Cardiac septum (tissue), 1 donor: Measurements from ENCODE around the gene NLRC5. TPM values are rescaled to one million over a fixed set of nuclear protein-coding genes. Genes with fewer than 3 reads are reported as not detected.
"Not testable (repeated sequence)": the region's sequence is repeated elsewhere in the genome, so short reads cannot be mapped to it uniquely, and the experiment has no call there.

ENCODE experiments used
- DNase-seq: peaks from one replicate; pipeline ENCODE4 v3.0.0-alpha.2; 2020; ENCODE audit warnings: low spot score
- intact Hi-C: fragments of 100-400 bp; cut with DNase I; formaldehyde crosslinking; loops from one replicate; pipeline ENCODE4 v1.14.0; 2022
- total RNA-seq: library from RNA; stranded (reverse); fragmentation: NEBNext Ultra II Directional; extraction: Animal tissue kit (Norgen Biotek cat#: 25700); gene quantifications from one replicate; pipeline ENCODE4 v1.2.1, GENCODE V29; 2021
- donor health status: DM: no; HTN: no; CAD: no.

The NLRC5 gene
- total RNA-seq, 1 donor from 2014 or later: 12.7 TPM

DNA sequence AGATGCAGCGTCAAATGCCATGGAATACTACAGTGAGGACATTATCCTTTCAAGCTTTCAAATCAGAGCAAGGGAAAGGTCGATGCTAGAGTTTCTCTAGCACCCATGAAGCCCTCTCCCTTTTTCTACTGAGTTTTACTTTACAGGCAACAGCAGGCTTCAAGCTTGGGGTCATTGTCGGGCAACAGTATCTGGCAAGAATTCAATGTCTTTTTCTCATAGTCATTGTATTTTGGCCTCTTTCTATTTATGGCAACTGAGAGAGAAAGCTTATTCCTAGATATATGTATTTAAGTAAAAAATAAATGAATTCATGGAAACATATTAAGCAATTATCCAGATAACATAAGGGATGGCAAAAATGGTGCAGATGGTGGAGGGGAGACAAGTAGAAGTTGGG is 28.0 kb upstream of the NLRC5 start:
- intact Hi-C loops: loop anchor here (5.0 kb wide), 1 partner anchor 86 kb away; no protein-coding TSS in a partner anchor

DNA sequence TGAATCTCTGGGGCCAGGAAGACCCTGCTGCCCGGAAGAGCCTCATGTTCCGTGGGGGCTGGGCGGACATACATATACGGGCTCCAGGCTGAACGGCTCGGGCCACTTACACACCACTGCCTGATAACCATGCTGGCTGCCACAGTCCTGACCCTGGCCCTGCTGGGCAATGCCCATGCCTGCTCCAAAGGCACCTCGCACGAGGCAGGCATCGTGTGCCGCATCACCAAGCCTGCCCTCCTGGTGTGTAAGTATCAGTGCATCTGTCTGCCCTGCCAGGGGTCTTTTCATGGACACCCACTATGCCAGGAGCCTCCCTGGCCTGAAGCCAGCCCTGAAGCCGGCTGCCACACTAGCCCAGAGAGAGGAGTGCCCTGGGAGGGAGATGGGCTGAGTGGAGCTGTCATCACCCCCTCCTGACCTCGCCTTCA is 27.5 kb upstream of the NLRC5 start, which contains the start of gene CETP:
Gene CETP, plus strand, starts transcription at position 100 of the 431 bp plus-strand sequence. Its CDS starts 30 bp downstream, at position 130.
- DNase-seq: no peak
- intact Hi-C loops: loop anchor here (5.0 kb wide), 1 partner anchor 85 kb away; no protein-coding TSS in a partner anchor

More for the DNA sequence above, 28.0 kb upstream of the NLRC5 start:
- no peak for DNase-seq

DNA sequence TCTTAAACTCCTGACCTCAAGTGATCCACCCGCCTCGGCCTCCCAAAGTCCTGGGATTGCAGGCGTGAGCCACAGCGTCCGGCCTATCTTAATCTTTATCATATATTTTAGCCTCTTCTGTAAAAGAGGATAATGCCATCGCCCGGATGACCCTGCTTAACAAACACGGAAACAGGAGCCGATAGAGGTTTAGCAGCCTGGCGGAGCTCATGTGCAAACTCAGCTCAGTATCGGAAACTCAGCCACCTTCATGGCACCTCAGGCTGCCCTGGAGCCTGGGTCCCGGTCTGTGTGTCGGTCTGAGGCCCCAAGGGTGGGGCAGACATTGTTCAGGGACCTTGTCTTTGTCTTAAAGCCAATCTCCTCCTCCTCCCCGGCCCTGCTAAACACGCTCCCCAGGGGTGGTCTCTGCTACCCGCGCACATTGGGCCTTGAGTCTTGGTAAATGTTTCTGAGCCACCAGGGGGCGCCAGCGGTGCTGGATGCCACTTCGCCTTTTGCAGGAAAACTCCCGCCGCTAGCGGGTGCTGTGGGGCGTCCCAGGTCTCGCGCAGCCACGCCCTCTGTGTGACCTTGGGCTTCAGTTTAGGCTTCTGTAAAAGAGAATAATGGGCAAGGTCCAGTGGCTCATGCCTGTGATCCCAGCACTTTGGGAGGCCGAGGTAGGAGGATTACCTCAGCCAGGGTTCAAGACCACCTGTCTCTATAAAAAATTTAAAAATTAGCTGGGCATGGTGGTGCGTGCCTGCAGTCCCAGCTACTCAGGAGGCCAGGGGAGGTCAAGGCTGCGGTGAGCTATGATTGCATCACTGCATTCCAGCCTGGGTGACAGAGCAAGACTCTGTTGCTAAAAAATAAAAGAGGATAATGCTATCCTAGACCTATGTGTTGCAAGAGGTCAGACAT is 24.9 kb upstream of the NLRC5 start:
- intact Hi-C loops: loop anchor here (5.0 kb wide), 1 partner anchor 83 kb away; no protein-coding TSS in a partner anchor
- peak; percentile 96 for DNase-seq

DNA sequence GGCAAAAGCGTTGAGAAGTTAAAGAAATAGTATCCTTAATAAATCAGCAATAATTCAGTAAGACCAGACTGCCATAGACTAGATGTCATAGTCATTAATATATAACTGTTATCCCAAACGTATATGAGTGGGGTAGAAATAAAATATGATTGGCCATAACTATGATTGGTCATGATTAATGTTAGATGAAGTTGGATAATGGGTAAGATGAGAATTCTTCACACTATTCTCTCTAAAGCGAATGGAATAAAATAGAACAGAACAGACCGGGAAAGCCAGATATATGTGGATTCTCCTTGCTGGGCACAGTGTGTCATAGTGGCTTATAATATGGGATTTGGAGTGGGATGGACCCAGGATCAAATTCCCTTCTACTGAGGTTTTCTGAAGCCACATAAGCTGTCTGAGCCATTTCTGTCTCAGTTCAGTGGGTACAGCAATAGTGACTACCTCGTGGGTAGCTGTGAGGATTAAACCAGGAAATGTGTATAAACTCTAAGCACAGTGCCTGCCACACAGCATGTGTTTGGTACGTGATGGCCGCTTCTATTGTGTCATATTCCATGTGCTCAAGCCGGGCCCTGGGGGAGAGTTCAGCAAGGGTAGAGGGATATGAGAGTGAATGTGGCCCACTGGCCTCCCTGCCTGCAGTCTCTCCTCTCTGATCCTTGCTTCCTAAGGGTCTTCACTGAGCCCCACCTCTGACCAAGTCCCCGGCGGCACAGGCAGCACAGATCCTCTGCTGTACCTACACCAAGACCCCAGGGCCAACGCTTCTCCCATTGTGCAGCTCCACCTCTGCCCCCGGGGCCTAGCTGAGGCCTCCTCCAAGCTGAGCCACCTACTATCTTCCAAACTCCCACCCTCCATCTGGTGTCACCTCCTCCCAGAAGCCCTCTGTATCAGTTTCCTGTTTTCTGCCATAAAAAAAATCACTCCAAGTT is 23.9 kb upstream of the NLRC5 start:
- no peak for DNase-seq
- intact Hi-C loops: no loop called here

DNA sequence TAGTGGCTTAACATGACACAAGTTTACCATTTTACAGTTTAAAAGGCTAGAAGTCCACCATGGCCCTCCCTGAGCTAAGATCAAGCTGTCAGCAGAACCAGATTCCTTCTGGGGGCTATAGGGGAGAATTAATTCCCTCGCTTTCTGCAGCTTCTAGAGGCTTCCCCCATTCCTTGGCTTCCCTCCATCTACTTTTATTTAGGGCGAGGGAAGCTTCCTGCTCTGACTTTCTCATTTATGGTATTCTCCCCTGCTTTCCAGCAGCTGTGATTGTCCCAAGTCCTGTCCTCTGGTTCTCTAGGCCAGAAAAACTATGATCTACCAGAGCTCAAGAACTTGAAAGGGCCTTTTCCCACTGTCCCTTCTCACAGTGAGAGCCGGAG is 23.3 kb upstream of the NLRC5 start:
- intact Hi-C loops: no loop called here

DNA sequence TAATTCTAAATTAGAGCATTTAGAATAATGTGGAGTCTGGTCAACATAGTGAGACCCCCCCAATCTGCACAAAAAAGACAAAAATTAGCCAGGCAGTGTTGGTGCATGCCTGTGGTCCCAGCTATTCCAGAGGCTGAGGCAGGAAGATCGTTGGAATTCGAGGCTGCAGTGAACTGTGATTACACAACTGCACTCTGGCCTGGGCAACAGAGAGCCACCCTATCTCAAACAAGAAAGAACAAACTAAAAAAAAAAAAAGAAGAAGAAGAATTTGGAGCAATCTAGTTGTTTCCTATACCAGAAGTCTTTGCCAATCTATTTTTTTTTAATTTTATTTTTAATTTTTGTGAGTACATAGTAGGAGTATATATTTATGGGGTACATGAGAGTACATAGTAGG is 21.6 kb upstream of the NLRC5 start:
- DNase-seq: no peak
- intact Hi-C loops: no loop called here

More for the DNA sequence above, 23.3 kb upstream of the NLRC5 start:
- no peak for DNase-seq

DNA sequence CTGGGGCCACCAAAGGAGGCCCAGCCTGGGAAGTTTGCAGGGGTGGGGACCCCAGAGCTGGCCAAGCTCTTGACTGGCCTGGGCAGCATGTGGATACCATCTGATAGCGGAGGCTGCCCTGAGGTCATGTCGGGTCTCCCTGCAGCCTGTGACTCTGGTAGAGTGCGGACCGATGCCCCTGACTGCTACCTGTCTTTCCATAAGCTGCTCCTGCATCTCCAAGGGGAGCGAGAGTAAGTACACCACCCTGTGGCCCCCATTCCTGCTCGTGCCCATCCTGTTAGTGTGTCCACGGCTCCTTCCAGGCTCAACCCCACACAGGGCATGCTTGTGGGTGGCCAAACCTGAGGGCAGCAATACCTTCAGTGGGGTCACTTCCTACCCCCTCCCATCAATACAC is 19.6 kb upstream of the NLRC5 start:
- intact Hi-C loops: no loop called here
- DNase-seq: no peak

DNA sequence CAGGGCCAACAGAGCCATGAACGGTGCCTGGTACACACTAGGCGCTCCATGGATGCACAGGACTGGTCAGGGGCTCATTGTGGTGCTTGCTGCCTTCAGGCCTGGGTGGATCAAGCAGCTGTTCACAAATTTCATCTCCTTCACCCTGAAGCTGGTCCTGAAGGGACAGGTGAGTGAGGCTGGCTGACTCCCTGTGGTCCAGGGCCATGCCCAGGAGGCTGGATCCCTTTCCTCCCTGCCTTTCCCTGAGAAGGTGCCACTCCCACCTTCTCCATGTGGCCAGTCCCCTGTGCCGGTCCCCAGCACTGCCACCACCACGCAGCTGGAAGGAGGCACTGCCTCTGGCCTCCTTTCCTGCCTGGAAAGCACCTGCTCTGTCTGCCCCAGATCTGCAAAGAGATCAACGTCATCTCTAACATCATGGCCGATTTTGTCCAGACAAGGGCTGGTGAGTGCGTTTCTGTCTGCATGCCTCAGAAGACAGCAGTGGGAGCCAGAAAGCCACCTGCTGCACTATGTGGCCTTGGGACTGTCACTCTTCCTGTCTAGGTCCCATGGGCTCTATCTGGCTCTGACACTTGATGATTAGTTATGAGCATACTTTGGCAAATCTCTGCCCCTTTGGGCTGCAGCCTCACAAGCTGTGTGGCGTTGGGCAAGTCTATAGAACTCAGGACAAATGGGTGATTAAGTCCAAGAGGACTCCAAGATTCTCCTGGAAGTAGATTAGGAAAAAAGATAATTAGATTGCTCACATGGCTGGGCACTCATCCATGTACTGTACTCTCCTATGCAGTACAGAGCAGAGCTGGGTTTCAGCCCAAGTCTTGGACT is 18.2 kb upstream of the NLRC5 start:
- intact Hi-C loops: no loop called here
- no peak for DNase-seq

DNA sequence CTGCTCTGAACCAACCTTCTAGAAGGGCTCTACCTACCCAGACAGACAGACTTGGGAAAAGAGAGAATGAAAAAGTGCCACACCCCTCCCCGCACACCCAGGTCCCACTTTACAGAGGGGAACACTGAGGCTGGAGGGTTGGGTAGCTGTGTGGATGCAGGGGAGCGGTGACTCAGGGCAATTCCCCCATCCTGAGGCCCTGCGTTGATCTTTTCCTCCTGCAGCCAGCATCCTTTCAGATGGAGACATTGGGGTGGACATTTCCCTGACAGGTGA is 17.7 kb upstream of the NLRC5 start:
- intact Hi-C loops: no loop called here
- no peak for DNase-seq

DNA sequence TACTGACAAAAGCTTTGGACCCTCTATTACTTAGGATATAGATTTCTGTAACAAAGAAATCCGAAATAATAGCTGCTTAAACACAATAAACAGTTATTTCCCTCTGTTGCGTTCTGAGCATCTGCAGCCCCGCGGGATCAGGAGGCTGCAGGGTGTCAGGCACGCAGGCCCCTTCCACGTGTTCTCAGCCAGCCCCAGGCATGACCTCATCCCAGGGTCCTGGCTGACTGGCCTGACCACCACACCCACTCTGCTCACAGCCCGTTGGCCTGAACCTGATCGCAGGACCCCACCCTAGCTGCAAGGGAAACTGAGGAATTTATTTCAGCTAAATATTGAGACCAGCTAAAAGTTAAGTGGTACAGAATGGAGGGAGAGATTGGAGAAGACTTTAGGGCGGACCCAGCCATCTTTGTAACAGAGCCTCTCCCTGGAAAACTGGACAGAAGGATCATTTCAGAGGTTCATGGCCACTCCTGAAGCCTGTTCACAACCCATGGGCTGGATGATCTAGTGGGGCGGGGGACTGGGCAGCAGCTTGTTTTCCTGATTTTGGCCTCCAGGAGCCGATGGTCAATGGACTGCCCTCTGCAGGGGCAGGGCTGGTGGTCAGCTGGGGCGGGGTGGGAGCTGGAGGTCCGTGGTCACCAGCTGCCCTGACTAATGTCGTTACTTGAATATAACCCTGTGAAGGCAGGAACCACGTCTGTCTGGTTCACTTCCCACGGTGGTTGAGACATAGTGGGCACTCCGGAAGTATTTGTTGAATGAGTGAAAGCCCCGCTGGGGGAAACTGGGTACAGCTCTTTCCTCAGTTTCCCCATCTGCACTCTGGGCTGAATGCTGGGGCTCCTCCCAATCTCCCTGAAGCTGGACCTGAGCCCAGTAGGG is 16.7 kb upstream of the NLRC5 start:
- intact Hi-C loops: no loop called here

DNA sequence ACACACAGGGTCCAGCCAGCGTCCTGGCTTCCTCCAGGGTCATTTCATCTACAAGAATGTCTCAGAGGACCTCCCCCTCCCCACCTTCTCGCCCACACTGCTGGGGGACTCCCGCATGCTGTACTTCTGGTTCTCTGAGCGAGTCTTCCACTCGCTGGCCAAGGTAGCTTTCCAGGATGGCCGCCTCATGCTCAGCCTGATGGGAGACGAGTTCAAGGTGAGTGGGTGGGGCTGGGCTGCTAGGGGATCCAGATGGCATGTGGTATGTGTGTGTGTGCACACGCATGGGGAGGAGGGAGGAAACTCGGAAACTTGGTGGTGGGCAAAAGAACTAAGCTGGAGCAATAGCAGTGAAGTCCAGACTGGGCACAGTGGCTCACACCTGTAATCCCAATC is 16.1 kb upstream of the NLRC5 start:
- intact Hi-C loops: no loop called here
- no peak for DNase-seq

More for the DNA sequence above, 16.7 kb upstream of the NLRC5 start:
- DNase-seq: no peak

DNA sequence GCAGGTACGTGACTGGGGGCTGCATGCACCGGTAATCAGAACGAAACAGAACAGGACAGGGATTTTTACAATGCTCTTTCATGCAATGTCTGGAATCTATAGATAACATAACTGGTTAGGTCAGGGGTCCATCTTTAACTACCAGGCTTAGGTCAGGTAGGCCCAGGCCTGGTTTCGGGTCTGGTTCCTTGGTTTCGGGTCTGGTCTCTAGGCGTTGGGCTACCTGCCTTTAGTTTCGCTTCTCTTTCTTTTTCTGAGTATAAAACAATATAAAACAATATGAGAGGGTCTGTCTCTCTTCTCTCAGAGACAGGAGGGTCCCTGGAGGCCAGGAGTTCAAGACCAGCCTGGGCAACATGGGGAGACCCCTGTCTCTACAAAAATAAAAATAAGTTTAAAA is 15.5 kb upstream of the NLRC5 start:
- DNase-seq, intact Hi-C loops: not testable (repeated sequence)

DNA sequence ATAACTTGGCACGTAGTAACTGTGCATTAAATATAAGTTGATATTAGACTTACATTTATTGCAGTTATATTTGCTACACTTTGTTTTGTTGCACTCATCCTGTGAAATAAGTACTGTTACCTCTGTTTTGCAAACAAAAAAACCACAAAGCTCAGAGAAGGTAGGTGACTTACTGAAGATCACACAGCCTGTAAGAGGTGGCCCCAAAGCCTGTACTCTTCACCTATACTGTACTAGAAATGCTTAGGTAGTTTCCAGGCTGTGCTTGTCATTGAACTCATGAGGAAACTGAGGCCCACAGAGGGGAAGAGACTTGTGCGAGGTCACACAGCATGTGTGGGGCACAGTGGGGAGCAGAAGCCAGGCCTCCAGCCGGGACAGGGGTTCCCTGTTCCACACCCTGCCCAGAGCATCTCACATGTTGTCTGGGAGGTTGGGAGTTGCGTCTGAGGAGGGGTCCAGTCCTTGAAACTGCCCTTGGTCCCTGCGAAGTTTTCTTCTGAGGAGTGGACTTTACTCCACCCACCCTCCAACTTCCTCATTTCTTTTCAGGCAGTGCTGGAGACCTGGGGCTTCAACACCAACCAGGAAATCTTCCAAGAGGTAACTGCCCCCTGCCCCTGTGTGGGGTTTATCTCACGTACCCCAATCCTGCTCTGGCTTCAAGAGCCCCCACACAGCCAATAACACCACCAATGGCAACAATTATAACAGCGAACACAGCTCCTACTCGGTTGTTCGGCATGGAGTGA is 14.6 kb upstream of the NLRC5 start:
- intact Hi-C loops: no loop called here
- DNase-seq: no peak

DNA sequence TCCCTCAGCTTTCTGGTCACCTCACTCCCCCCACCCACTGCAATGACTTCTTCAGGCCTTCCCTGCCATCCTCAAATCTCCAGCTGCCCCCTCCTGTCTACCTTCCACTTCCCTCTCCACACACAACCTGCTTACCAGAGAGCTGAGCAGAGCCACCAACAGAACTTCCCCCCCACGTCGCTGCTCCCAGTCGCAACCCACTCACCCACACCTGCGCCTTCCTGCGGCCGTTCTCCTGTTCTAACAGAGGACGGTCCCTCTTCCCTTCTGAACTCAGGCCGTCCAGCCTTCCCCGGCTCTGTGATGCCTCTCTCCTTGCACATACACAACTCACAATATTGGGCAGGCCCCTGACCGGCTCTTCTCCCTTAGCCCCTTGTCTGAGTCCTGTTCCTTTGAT is 13.6 kb upstream of the NLRC5 start:
- intact Hi-C loops: no loop called here
- DNase-seq: no peak

DNA sequence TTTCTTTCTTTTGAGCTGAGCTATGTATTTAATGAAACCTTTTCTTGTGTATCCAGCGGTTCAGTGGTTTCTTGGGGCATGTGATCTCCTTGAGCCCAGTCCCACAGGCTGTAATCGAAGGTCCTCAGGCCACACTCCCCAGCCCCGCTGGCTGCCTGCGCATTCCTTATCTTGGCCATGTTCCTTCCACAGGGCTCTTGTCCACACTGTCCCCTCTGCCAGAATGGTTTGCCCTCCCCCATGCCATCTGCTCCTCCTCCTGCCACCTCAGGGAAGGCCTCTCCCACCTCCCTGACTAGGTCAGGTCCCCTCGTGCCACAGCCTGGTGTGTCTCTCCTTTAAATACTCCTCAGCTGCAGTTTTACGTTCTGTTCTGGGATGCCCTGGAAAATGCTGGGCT is 12.1 kb upstream of the NLRC5 start:
- DNase-seq: no peak
- intact Hi-C loops: no loop called here

DNA sequence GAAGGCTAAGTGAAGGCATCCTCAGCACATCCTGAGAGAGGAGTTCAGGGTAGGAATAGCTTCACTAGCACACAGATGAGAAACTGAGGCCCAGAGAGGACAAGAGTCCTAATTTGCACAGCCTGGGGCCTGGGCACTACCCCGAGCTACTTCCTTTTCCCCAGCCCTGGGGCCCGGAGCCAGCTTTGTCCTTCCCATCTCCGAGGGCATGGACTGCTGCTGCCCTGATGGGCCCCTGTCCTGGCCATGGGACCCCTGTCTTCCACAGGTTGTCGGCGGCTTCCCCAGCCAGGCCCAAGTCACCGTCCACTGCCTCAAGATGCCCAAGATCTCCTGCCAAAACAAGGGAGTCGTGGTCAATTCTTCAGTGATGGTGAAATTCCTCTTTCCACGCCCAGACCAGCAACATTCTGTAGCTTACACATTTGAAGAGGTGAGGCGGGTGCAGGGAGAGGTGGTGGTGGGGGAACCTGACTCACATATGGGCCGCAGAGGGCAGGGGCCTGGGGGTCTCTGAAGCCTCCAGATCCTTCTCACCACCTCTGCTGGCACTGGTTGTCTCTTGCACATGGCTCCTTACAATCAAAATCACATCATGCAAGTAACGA is 11.4 kb upstream of the NLRC5 start:
- DNase-seq: no peak
- intact Hi-C loops: no loop called here

DNA sequence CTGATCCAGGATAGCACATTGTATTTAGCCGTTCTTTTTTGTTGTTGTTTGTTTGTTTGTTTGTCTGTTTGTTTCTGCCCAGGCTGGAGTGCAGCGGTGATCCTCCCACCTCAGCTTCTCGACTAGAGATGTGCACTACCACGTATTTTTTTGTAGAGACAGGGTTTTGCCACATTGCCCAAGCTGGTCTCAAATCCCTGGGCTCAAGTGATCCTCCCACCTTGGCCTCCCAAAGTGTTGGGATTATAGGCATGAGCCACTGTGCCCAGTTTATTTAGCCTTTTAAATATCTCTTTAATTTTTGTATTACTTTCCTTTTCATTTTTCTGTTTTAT is 9.2 kb upstream of the NLRC5 start:
- intact Hi-C loops: no loop called here

More for the DNA sequence above, 9.2 kb upstream of the NLRC5 start:
- no peak for DNase-seq
